ENCODE results near the gene MYRIP. TPM values are rescaled to one million over a fixed set of nuclear protein-coding genes. Genes with fewer than 3 reads are reported as not detected.
A peak's percentile ranks its signal among the peaks of the same experiment; 100 is the strongest.

MYRIP gene
- total and polyA plus RNA-seq, 10 of the 15 experiments (the other 5 are each of a cell fraction or from before 2014, with no cell fraction given), result 0.03 to 0.08 (median 0.04) TPM; not detected in 6

- TF ChIP-seq CEBPZ (IDR thresholded peaks at IDR 0.05; ENCODE audit: low read depth, low read length) (no peak), MEF2B (IDR thresholded peaks at IDR 0.05; ENCODE audit: partially characterized antibody, poor library complexity, severe bottlenecking) (peak; percentile 15), E2F8 (IDR thresholded peaks at IDR 0.05; ENCODE audit: low read depth, partially characterized antibody) (no peak), RB1 (IDR thresholded peaks at IDR 0.05; ENCODE audit: borderline replicate concordance) (no peak), CHD1 (IDR thresholded peaks at IDR 0.05; ENCODE audit: low read depth, low read length) (no peak), GATAD2B (conservative IDR thresholded peaks at IDR 0.05; ENCODE audit: low read depth) (no peak), NR2F1 (conservative IDR thresholded peaks at IDR 0.05) (no peak), CREB1 (IDR thresholded peaks at IDR 0.05; ENCODE audit: low read depth) (no peak), KAT2A (conservative IDR thresholded peaks at IDR 0.05; ENCODE audit: control insufficient read depth, low read depth, low read length) (no peak), ESRRA (IDR thresholded peaks at IDR 0.05; ENCODE audit: low read length) (no peak), HDGF (IDR thresholded peaks at IDR 0.05) (no peak), DPF2 (IDR thresholded peaks at IDR 0.05) (peak; percentile 37; the same call in 1 of the 2 replicates), ZNF217 (IDR thresholded peaks at IDR 0.05) (no peak), CBX3 (IDR thresholded peaks at IDR 0.05; ENCODE audit: borderline replicate concordance, low read depth) (no peak), PRDM15 (CRISPR knock-in tag; IDR thresholded peaks at IDR 0.05) (no peak), ZBED1 (IDR thresholded peaks at IDR 0.05; ENCODE audit: borderline replicate concordance) (no peak), NR2C2 (IDR thresholded peaks at IDR 0.05; ENCODE audit: borderline replicate concordance, control insufficient read depth, insufficient read length, low read depth) (no peak), MAX (IDR thresholded peaks at IDR 0.05; ENCODE audit: low read depth, low read length) (no peak), LARP7 (IDR thresholded peaks at IDR 0.05) (no peak), ATF3 (IDR thresholded peaks at IDR 0.05; ENCODE audit: borderline replicate concordance, extremely low read depth, low read depth, low read length) (no peak), MEF2A (IDR thresholded peaks at IDR 0.05; ENCODE audit: insufficient read depth, low read depth, low read length) (0 out of 2 replicates have a peak, but pooled peaks have one; percentile 16), MTA2 (IDR thresholded peaks at IDR 0.05; ENCODE audit: low read depth) (no peak)
These were observed 361.0 kb downstream of the MYRIP start (continued) for GRCh38 chr3:40170395-40170794.

Data from GM12878 (cell line).